OCI-LY7 (cell line): ENCODE measurements around the gene PTPN12. TPM values are rescaled to one million over a fixed set of nuclear protein-coding genes. Genes with fewer than 3 reads are reported as not detected.

Experiments
- total RNA-seq, 2 experiments: library from RNA; depleted of rRNA in 1 of 2; stranded (reverse); fragments of >200 nt in 1 of 2; shearing (Covaris generic) in 1 of 2; gene quantifications; 2 replicates each; pipeline ENCODE4 v1.2.3, GENCODE V29; 2014 to 2022

The PTPN12 gene
- total RNA-seq, 2 experiments from 2014 or later = 2.7 to 19.1 TPM

Other genes with a start within 250 kb of the PTPN12 start
- not detected in 2 replicates for gene GSAP, start 120.9 kb upstream of the PTPN12 start, total RNA-seq (2014; rRNA removed; shearing (Covaris generic))
- gene GSAP, start 120.9 kb upstream of the PTPN12 start, total RNA-seq (2022) = 0.55 TPM in 1 of 2 replicates, not detected in the other
- 23.3 and 27.4 TPM in 2 replicates for gene RSBN1L, start 159.2 kb downstream of the PTPN12 start, total RNA-seq (2014; rRNA removed; shearing (Covaris generic))
- gene RSBN1L, start 159.2 kb downstream of the PTPN12 start, total RNA-seq (2022) = 30.0 and 30.4 TPM in 2 replicates